Fibroblast of the conjunctiva (primary cell): Measurements from ENCODE around the gene BCAN.

Experiments used
- DNase-seq: peaks from one replicate; pipeline ENCODE4 v3.0.0-alpha.2; 2010; ENCODE audit warnings: low read depth

The BCAN gene

GRCh38 chr1:156700736-156701531 lies 59.0 kb downstream of the BCAN start:
- no peak for DNase-seq

DNA sequence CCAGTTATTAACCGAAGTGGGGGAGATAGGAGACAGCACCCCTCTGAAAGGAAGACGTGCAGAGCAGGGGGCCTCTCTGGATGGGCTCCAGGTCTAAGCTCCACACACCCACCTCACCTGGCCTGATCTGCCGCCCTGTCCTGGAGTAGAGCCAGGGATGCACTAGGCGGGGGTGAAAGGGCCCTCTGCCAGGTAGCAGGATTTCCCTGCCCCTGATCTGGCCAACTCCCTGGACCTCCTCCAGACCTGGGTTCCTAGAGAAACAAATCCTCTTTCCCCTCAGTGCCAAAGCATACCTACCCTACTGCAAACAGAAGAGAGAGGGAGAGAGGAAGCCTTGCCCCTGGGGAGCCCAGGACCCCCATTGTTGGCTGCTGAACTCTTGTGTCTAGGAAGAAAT lies 61.4 kb downstream of the BCAN start:
- DNase-seq = no peak

- DNase-seq = no peak
These were observed 61.8 kb downstream of the BCAN start for GRCh38 chr1:156703741-156704140.

DNA sequence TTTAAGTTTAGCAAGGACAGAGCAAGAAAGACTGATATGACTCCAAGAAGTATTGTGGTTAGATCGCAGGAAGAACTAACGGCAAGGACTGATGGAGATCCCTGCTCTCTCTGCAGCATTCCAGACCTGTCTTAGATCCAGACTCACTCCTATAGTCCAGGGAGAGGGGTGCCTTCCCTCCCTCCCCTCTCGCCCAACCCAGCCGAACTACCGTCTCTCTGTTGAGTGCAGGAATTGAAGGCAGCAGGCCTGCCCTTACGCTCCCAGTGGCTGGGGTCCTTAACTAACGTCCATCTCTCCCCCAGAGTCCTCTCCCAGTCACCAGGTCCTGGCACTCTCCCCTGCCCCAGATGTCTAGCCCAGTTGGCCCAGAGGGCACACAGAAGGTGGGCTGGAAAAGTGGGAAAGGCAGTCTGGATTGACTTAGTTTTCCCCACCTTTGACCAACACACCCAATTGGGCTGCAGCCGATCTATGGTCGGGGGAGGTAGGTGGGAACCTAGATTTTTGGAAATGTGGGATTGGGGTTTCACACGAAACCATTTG lies 62.3 kb downstream of the BCAN start:
- no peak for DNase-seq

DNA sequence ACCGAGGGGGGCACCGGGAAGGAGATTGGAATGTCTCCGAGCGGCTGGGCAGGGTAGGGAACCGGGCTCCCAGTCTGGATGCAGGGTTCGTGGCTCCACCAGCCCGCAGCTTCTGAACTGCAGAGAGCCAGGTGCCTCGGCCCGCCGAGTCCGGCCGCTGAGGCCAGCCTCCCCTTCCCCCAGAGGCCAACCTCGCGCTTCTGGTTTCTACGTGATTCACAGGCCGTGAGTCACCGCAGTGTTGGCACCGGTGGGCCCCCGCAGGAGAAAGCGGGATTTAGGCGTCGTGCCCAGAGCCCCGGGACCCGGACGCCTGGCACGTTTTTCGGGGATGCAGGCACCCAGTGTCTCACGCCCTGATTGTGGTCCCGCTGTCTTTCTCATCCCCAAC lies 63.0 kb downstream of the BCAN start:
- no peak for DNase-seq

GRCh38 chr1:156705321-156705917 lies 63.5 kb downstream of the BCAN start, which contains the start of gene CRABP2:
Gene CRABP2 (minus strand): TSS chr1:156705583. CDS start chr1:156705446, 137 bp downstream.
- DNase-seq = no peak

GRCh38 chr1:156705918-156706656 lies 64.2 kb downstream of the BCAN start:
- no peak for DNase-seq

DNA sequence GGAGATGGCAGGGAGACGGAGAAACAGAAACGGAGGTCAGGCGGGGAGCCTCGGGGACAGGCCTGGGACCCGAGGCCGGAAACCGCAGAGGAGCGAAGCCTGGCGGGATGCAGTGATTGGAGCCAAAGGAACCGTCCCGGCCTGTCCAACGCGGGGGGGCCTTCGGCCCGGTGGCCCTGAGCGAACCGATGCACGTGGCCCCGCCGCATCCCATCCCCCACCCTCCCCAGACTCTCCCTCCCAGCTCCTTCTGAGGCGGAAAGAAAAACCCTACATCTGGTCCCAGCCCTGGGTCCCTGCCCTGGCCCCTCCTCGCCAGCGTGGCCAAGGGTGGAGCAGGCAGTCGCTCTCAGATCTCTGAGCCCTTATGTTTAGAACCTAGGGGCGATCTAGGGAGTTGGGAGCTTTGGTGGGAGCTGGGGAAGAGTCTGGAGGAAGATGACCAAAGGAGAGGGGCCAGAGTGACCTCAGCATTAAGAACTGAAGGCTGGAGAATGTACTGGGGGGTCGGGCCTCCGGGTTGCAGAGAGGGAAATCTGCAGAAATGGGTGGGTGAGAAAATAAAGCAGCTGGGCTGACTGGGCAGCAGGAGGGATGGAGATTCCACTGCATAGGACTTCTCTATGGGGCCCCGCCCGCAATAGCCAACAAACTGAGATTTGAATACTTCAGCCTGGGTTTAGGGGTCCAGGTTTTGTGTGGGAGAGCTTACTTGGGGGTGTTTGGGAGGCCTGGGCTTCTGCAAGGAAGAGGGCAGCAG lies 64.9 kb downstream of the BCAN start:
- DNase-seq = peak; percentile 84

DNA sequence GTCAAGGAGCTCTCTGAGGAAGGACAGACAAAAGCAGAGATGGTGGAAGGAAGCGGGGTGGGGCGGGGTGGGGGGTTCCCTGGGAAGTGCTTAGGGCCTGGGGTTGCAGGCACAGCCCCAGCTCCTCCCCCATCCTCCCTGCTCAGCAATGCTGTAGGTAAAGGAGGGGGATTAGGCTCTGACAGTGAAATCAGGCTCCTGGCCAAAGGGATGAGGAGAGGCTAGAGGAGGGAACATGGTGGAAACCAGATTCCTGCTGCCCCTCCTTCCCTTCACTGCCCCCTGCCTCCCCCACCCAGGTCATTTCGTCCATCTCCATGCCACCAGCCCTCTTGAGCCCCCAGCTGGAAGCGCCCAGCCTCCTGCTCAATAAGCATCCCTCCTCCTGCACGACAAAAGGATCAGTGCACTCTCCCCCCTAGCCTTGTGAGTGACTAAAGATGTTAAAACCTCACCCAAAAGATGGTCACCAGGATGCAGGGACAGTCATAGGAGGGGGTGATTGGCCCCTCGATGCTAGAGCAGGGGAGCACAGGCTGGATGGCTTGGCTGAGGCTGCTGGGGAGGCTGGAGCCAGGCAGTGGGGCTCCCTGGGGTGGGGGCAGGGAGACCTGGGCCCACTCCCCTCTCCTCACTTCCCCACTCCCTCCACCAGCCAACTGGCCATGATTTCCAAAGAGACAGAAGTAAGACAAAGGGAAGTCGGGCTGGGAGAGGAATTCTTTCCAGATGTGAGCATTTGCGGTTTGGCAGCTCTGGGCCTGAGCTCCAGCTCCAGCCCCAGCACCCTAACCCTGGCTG lies 65.7 kb downstream of the BCAN start:
- no peak for DNase-seq

DNA sequence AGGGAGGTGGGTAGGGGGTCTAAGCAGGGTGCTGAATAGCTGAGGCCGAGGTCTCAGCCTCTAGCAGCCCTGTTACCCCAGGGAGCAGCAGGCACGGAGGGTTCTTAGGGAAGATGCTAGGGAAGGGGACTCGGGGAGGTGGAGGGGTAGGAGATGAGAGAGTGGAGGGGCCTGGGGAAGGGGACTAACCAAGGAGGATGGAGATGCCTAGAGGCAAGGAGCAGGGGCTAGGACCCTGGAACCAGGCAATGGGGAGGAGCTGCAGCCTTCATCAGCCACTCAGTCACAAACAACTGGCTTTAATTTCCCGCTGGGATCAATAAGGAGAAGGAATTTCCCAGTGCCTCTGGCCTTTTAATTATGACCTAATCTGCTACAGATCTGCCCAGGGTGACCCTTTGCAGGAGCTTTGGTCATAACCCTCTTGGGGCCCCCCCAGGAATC lies 66.3 kb downstream of the BCAN start:
- DNase-seq = no peak

GRCh38 chr1:156709031-156709430 lies 67.1 kb downstream of the BCAN start:
- DNase-seq = no peak
